H1 (cell line): ENCODE results near the gene MFSD6L. TPM values are rescaled to one million over a fixed set of nuclear protein-coding genes. Genes with fewer than 3 reads are reported as not detected.

Source experiments
- CTCF ChIA-PET: fragments of 300-600 bp; sonication (Branson Sonifier 250); formaldehyde crosslinking; loops from one replicate; lab custom pipeline; 2021; ENCODE audit not compliant: partially characterized antibody; lab: Charles Lee
- POLR2A ChIA-PET: fragments of 300-600 bp; sonication (Branson Sonifier 250); formaldehyde crosslinking; loops from one replicate; lab custom pipeline; 2021; ENCODE audit warnings: inconsistent platforms; ENCODE audit not compliant: partially characterized antibody; lab: Charles Lee
- DNase-seq, 2 experiments: peaks; one replicate each; pipeline versions ENCODE4 v3.0.0 to v3.0.0-alpha.2; 2010 to 2022; ENCODE audit warnings: low spot score in 2 of 2, low read depth in 1 of 2, mixed read lengths in 1 of 2
- FAIRE-seq: peaks from 2 replicates; lab custom pipeline; 2011; peaks lifted over from hg19 to GRCh38; lab: Jason Lieb, UNC
- H2AFZ ChIP-seq: 2 replicates; pipeline ENCODE4 v1.8.1; 2012; ENCODE audit warnings: low read length, inconsistent platforms
- H2AK5ac ChIP-seq: 2 replicates; pipeline ENCODE4 v1.6.1; 2013; ENCODE audit warnings: low read depth, low read length
- H2BK120ac ChIP-seq: replicated peaks from 2 replicates; pipeline ENCODE3; 2013; ENCODE audit warnings: low read depth, low read length, inconsistent platforms
- H2BK12ac ChIP-seq: 2 replicates; pipeline ENCODE4 v1.6.1; 2013; ENCODE audit warnings: low read depth, low read length
- H2BK15ac ChIP-seq: 2 replicates; pipeline ENCODE4 v1.6.1; 2013; ENCODE audit warnings: low read length
- H2BK20ac ChIP-seq: 2 replicates; pipeline ENCODE4 v1.6.1; 2013; ENCODE audit warnings: low read length
- H2BK5ac ChIP-seq: 2 replicates; pipeline ENCODE4 v1.6.1; 2013; ENCODE audit warnings: low read depth, low read length
- H3K14ac ChIP-seq: 2 replicates; pipeline ENCODE4 v1.6.1; 2013; ENCODE audit warnings: inconsistent platforms; ENCODE audit not compliant: insufficient read length
- H3K18ac ChIP-seq: 2 replicates; pipeline ENCODE4 v1.6.1; 2013; ENCODE audit warnings: low read length; ENCODE audit errors: extremely low read depth
- H3K23ac ChIP-seq: 2 replicates; pipeline ENCODE4 v1.6.1; 2013; ENCODE audit warnings: inconsistent platforms; ENCODE audit not compliant: insufficient read length
- H3K23me2 ChIP-seq: 2 replicates; pipeline ENCODE4 v1.6.1; 2013; ENCODE audit warnings: low read depth, low read length
- H3K27ac ChIP-seq: 2 replicates; pipeline ENCODE4 v1.6.1; 2011; ENCODE audit warnings: low read depth, low read length, inconsistent platforms
- H3K27me3 ChIP-seq, 4 experiments: replicated peaks in 1 of 4; 1 replicate in 1 of 4; 2 replicates in 3 of 4; pipeline versions ENCODE4 v1.6.1 to v1.8.1; 2011 to 2013; ENCODE audit warnings: low read length in 3 of 4, mild to moderate bottlenecking in 3 of 4, inconsistent platforms in 2 of 4, mixed read lengths in 2 of 4, moderate library complexity in 1 of 4; ENCODE audit not compliant: control insufficient read depth in 3 of 4, insufficient read depth in 3 of 4; ENCODE audit errors: extremely low read depth in 1 of 4
- H3K36me3 ChIP-seq, 4 experiments: 2 replicates each; pipeline versions ENCODE4 v1.6.1 to v1.8.1; 2011 to 2013; ENCODE audit warnings: mild to moderate bottlenecking in 4 of 4, low read length in 3 of 4, moderate library complexity in 2 of 4, control low read depth in 1 of 4, inconsistent platforms in 1 of 4; ENCODE audit not compliant: insufficient read depth in 4 of 4, control insufficient read depth in 2 of 4
- H3K4ac ChIP-seq: replicated peaks from 2 replicates; pipeline ENCODE3; 2013; ENCODE audit warnings: low read length, low read depth, mixed read lengths, inconsistent platforms; ENCODE audit not compliant: insufficient read length
- H3K4me1 ChIP-seq, 4 experiments: replicated peaks in 1 of 4; 1 replicate in 1 of 4; 2 replicates in 3 of 4; pipeline versions ENCODE4 v1.6.1 to v1.8.1; 2011 to 2013; ENCODE audit warnings: low read length in 3 of 4, inconsistent platforms in 2 of 4, mixed read lengths in 1 of 4; ENCODE audit not compliant: insufficient read depth in 4 of 4, control insufficient read depth in 3 of 4
- H3K4me2 ChIP-seq, 2 experiments: 2 replicates each; pipeline versions ENCODE4 v1.6.1 to v1.8.1; 2011 to 2013; ENCODE audit warnings: low read depth in 2 of 2, low read length in 2 of 2, control low read depth in 1 of 2, inconsistent platforms in 1 of 2, mild to moderate bottlenecking in 1 of 2; ENCODE audit not compliant: insufficient read depth in 1 of 2
- H3K4me3 ChIP-seq, 4 experiments: fragments of 200-600, 300-600 bp in 1 of 4; sonication (generic), shearing (Covaris generic), sonication (Bioruptor Twin) in 1 of 4; 2 replicates each; pipeline versions ENCODE4 v1.5.1 to v1.8.1; 2011 to 2016; ENCODE audit warnings: low read length in 4 of 4, low read depth in 3 of 4, control low read depth in 2 of 4, inconsistent platforms in 2 of 4, mild to moderate bottlenecking in 2 of 4, mixed read lengths in 1 of 4, moderate library complexity in 1 of 4; ENCODE audit not compliant: insufficient read depth in 2 of 4; ENCODE audit errors: extremely low read depth in 1 of 4
- H3K56ac ChIP-seq: replicated peaks from 2 replicates; pipeline ENCODE3; 2013; ENCODE audit warnings: low read depth, mild to moderate bottlenecking, mixed read lengths, low read length, inconsistent platforms; ENCODE audit not compliant: insufficient read length
- H3K79me1 ChIP-seq: 2 replicates; pipeline ENCODE4 v1.6.1; 2013; ENCODE audit warnings: low read depth, low read length, control low read depth
- H3K79me2 ChIP-seq, 2 experiments: 2 replicates each; pipeline versions ENCODE4 v1.6.1 to v1.8.1; 2012 to 2013; ENCODE audit warnings: low read length in 2 of 2, mild to moderate bottlenecking in 2 of 2, inconsistent platforms in 1 of 2; ENCODE audit not compliant: insufficient read depth in 2 of 2, control insufficient read depth in 1 of 2
- H3K9ac ChIP-seq, 4 experiments: replicated peaks in 1 of 4; 1 replicate in 1 of 4; 2 replicates in 3 of 4; pipeline versions ENCODE4 v1.6.1 to v1.8.1; 2011 to 2013; ENCODE audit warnings: low read depth in 3 of 4, low read length in 3 of 4, control low read depth in 2 of 4, mild to moderate bottlenecking in 2 of 4, moderate library complexity in 2 of 4, inconsistent platforms in 1 of 4; ENCODE audit errors: extremely low read depth in 1 of 4
- H3K9me3 ChIP-seq, 2 experiments: 2 replicates each; pipeline versions ENCODE4 v1.6.1 to v1.8.1; 2012 to 2013; ENCODE audit warnings: mild to moderate bottlenecking in 2 of 2, moderate library complexity in 2 of 2, control low read depth in 1 of 2, inconsistent platforms in 1 of 2, low read depth in 1 of 2, low read length in 1 of 2, mixed read lengths in 1 of 2; ENCODE audit not compliant: insufficient read depth in 2 of 2
- H4K20me1 ChIP-seq, 2 experiments: replicated peaks in 1 of 2; 2 replicates each; pipeline versions ENCODE3 to v1.8.1; 2011 to 2013; ENCODE audit warnings: inconsistent platforms in 2 of 2, low read length in 2 of 2, mild to moderate bottlenecking in 1 of 2; ENCODE audit not compliant: insufficient read depth in 2 of 2, control insufficient read depth in 1 of 2
- H4K5ac ChIP-seq: 2 replicates; pipeline ENCODE4 v1.6.1; 2013; ENCODE audit warnings: low read length, low read depth, mixed read lengths, inconsistent platforms; ENCODE audit not compliant: insufficient read length
- H4K8ac ChIP-seq: 2 replicates; pipeline ENCODE4 v1.8.0; 2013; ENCODE audit warnings: mild to moderate bottlenecking, moderate library complexity, low read length, inconsistent platforms; ENCODE audit not compliant: insufficient read depth; ENCODE audit errors: extremely low read depth
- H4K91ac ChIP-seq: replicated peaks from 2 replicates; pipeline ENCODE3; 2013; ENCODE audit warnings: low read length, mixed read lengths, inconsistent platforms; ENCODE audit not compliant: insufficient read length
- CBX8 ChIP-seq: fragments of 300-800, 300-1000 bp; sonication (generic); IDR thresholded peaks from 2 replicates; pipeline ENCODE4 v1.7.1; 2016; ENCODE audit warnings: low read depth, low read length, borderline replicate concordance
- GABPA ChIP-seq: IDR thresholded peaks from 2 replicates; pipeline ENCODE4 v1.6.1; 2011; ENCODE audit warnings: mild to moderate bottlenecking, low read length, moderate library complexity, borderline replicate concordance; ENCODE audit not compliant: insufficient read depth
- KDM5A ChIP-seq: fragments of 200-600 bp; IDR thresholded peaks from 2 replicates; pipeline ENCODE4 v1.7.1; 2012; ENCODE audit warnings: mild to moderate bottlenecking, low read length, inconsistent platforms, mixed read lengths
- SAP30 ChIP-seq: fragments of 300-600 bp; sonication (generic); IDR thresholded peaks from 2 replicates; pipeline ENCODE4 v1.7.1; 2012; ENCODE audit warnings: low read length, moderate library complexity, mild to moderate bottlenecking, inconsistent platforms; ENCODE audit not compliant: insufficient read depth, insufficient replicate concordance
- SP2 ChIP-seq: IDR thresholded peaks from 2 replicates; pipeline ENCODE4 v1.6.1; 2012; ENCODE audit warnings: mild to moderate bottlenecking, low read length, inconsistent platforms
- SRF ChIP-seq: IDR thresholded peaks from 2 replicates; pipeline ENCODE4 v1.6.1; 2011; ENCODE audit warnings: mild to moderate bottlenecking, low read depth, low read length, moderate library complexity
- SUZ12 ChIP-seq: fragments of 200-600 bp; sonication (generic); IDR thresholded peaks from 2 replicates; pipeline ENCODE4 v1.6.1; 2012; ENCODE audit warnings: mild to moderate bottlenecking, inconsistent platforms, low read length, moderate library complexity, mixed read lengths
- TBP ChIP-seq: IDR thresholded peaks from 2 replicates; pipeline ENCODE4 v1.6.1; 2011; ENCODE audit warnings: low read depth, low read length, improper control_type of control experiment
- ZNF274 ChIP-seq: IDR thresholded peaks from 2 replicates; pipeline ENCODE4 v1.7.0; 2012; ENCODE audit warnings: low read length, borderline replicate concordance; ENCODE audit errors: extremely low read depth
- WGBS, 2 experiments: shearing (Covaris generic) in 1 of 2; methylation state at CpG; one replicate each; pipeline versions ENCODE4 v1.1.6 to v1.1.7; 2013 to 2015; ENCODE audit warnings: low lambda C conversion rate in 2 of 2, mixed read lengths in 2 of 2, inconsistent platforms in 1 of 2, low coverage in 1 of 2, missing lambda C conversion rate in 1 of 2; ENCODE audit not compliant: insufficient replicate concordance in 2 of 2, insufficient coverage in 1 of 2, insufficient read length in 1 of 2; ENCODE audit errors: extremely low coverage in 1 of 2, missing lambda C conversion rate in 1 of 2; 5-methylcytosine and 5-hydroxymethylcytosine counted together
- polyA plus RNA-seq, 7 experiments: library from polyadenylated mRNA; depleted of rRNA in 3 of 7; stranded (reverse) in 5 of 7; unstranded in 2 of 7; fragments of >200 nt in 5 of 7; fragments of 200-250 nt in 2 of 7; gene quantifications; 1 replicate in 5 of 7; 2 replicates in 1 of 7; 4 replicates in 1 of 7; pipeline versions ENCODE4 v1.2.1 to v1.2.3, GENCODE V29; 2011 to 2013; ENCODE audit warnings: missing spikeins in 2 of 7, mixed read lengths in 2 of 7
- total RNA-seq: library from RNA; stranded (reverse); fragmentation: NEBNext Ultra II Directional; extraction: Animal tissue kit (Norgen Biotek cat#: 25700); gene quantifications from 2 replicates; pipeline ENCODE4 v1.2.1, GENCODE V29; 2021

The MFSD6L gene
- total and polyA plus RNA-seq, 2 of the 8 experiments (the other 6 are each of a cell fraction or from before 2014, with no cell fraction given), result 2.6 to 2.7 TPM

- ChIA-PET CTCF (interaction anchor here (1.1 kb wide), 1 partner anchor 9 kb away, joined by 4 read pairs; no protein-coding TSS in a partner anchor), POLR2A (interaction anchor here (0.6 kb wide), 1 partner anchor 296 kb away, joined by 3 read pairs; no protein-coding TSS in a partner anchor)
- Histone ChIP-seq H3K36me3 (no peaks in the 10 kb centered on the region), H4K20me1 (no peaks in the 10 kb centered on the region), H3K79me1 (no peaks in the 10 kb centered on the region), H3K9me3 (peaks cover 4 to 13% of the 10 kb centered on the region in 2 experiments; a peak in 3 of 4 replicates), H2AK5ac (no peak overlapping the region), H3K18ac (no peak overlapping the region), H3K4me1 (peaks cover 3 to 7% (median 6%) of the 10 kb centered on the region in 4 experiments; a peak in 6 of 7 replicates), H3K27ac (no peak overlapping the region), H4K8ac (no peak overlapping the region), H3K9ac (no peak overlapping the region), H2BK20ac (no peak overlapping the region), H3K14ac (no peak overlapping the region), H2BK120ac (no peak overlapping the region), H2AFZ (no peak overlapping the region), H3K79me2 (no peaks in the 10 kb centered on the region), H3K4me2 (no peak overlapping the region), H3K23ac (no peak overlapping the region), H3K4ac (no peak overlapping the region), H3K27me3 (peaks cover 0 to 6% (median 0%) of the 10 kb centered on the region in 4 experiments; a peak in 1 of 7 replicates), H3K23me2 (peaks cover 6% of the 10 kb centered on the region; the same call in 1 of the 2 replicates), H2BK15ac (no peak overlapping the region), H4K91ac (no peak overlapping the region), H3K56ac (no peak overlapping the region), H3K4me3 (no peak overlapping the region), H4K5ac (no peak overlapping the region), H2BK5ac (no peak overlapping the region), H2BK12ac (no peak overlapping the region)
- WGBS, 2 experiments, result 81% methylated on average over 7 of the region's 7 CpGs; no CpG with 5 or more reads in 1 of the 2 experiments
- no peak for FAIRE-seq
- DNase-seq, result no peak
- no peak for TF ChIP-seq GABPA
- no peak for TF ChIP-seq SRF
- TF ChIP-seq KDM5A, result no peak
- no peak for TF ChIP-seq CBX8
- TF ChIP-seq SAP30, result no peak
- TF ChIP-seq TBP, result no peak
- TF ChIP-seq SP2, result no peak
- TF ChIP-seq SUZ12, result no peak
- no peak for TF ChIP-seq ZNF274
Measured at GRCh38 chr17:8794636-8795035, 4.5 kb downstream of the MFSD6L start.
